Measurements from ENCODE around the gene FCMR.

Gene FCMR

DNA sequence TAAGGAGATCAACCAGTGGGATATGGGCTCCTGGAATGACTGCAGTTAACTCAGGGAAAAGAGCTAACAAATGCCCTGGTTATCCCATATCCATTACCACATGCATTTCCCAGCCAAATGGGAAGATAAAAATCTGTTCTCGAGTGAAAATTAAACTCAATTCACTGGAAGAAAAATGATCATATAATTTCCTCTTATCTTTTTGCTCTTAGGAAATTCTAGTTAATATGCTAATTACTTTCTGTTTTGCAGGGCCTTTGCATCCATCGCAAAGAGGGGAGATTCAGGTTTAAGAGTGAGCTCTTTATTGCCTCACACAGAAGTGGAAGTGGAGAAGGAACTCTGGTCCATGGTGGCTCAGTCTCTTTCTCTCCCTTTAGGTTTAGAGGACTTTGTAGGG lies 28.4 kb downstream of the FCMR start:
- no peak for DNase-seq (ENCODE audit: low read depth)
- no peak overlapping the region for H3K4me3 ChIP-seq (ENCODE audit: low read length)

DNA sequence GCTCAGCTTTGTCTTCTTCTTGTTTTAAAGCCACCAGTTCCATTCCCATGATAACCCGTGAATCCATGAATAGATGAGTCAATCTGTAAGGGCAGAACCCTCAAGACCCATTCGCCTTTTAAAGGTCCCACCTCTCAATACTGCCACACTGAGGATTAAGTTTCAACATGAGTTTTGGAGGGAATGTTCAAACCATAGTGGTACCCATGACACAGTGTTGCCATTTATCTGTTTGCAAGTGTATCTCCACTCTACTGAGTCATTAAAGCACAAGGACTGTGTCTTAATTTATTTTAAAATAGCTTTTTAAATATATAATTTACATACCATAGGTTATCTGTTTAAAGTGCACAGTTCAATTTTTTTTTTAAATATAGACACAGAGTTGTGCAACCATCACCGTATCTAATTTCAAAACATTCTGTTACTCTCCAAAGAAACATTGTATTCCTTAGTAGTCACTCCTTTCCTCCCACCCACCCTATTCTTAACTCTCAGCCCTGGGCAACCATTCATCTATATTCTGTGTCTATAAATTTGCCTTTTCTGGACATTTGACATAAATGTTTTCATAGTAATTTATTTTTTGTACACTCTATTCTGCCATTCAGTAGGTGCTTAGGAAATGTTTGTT lies 29.3 kb downstream of the FCMR start:
- DNase-seq (ENCODE audit: low read depth) = peak; percentile 49
- TF ChIP-seq, protein P1, sequence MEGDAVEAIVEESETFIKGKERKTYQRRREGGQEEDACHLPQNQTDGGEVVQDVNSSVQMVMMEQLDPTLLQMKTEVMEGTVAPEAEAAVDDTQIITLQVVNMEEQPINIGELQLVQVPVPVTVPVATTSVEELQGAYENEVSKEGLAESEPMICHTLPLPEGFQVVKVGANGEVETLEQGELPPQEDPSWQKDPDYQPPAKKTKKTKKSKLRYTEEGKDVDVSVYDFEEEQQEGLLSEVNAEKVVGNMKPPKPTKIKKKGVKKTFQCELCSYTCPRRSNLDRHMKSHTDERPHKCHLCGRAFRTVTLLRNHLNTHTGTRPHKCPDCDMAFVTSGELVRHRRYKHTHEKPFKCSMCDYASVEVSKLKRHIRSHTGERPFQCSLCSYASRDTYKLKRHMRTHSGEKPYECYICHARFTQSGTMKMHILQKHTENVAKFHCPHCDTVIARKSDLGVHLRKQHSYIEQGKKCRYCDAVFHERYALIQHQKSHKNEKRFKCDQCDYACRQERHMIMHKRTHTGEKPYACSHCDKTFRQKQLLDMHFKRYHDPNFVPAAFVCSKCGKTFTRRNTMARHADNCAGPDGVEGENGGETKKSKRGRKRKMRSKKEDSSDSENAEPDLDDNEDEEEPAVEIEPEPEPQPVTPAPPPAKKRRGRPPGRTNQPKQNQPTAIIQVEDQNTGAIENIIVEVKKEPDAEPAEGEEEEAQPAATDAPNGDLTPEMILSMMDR (conservative IDR thresholded peaks at IDR 0.05; ENCODE audit: low read length) = no peak
- no peak overlapping the region for H3K4me3 ChIP-seq (ENCODE audit: low read length)

More for the DNA sequence above, 28.4 kb downstream of the FCMR start:
- TF ChIP-seq, protein P1 (conservative IDR thresholded peaks at IDR 0.05; ENCODE audit: low read length) = no peak

- H3K4me3 ChIP-seq (ENCODE audit: low read length) = no peak overlapping the region
- no peak for DNase-seq (ENCODE audit: low read depth)
- TF ChIP-seq, protein P1 (conservative IDR thresholded peaks at IDR 0.05; ENCODE audit: low read length) = no peak
These were observed 30.3 kb downstream of the FCMR start for GRCh38 chr1:206891412-206891811.

GRCh38 chr1:206890125-206891060 lies 31.3 kb downstream of the FCMR start:
- TF ChIP-seq, protein P1 (conservative IDR thresholded peaks at IDR 0.05; ENCODE audit: low read length) = no peak
- DNase-seq (ENCODE audit: low read depth) = peak; percentile 67
- H3K4me3 ChIP-seq (ENCODE audit: low read length) = no peak overlapping the region

- DNase-seq (ENCODE audit: low read depth) = no peak
- TF ChIP-seq, protein P1 (conservative IDR thresholded peaks at IDR 0.05; ENCODE audit: low read length) = no peak
- no peak overlapping the region for H3K4me3 ChIP-seq (ENCODE audit: low read length)
These were observed 34.0 kb downstream of the FCMR start for GRCh38 chr1:206887701-206888100.

GRCh38 chr1:206886831-206887230 lies 34.9 kb downstream of the FCMR start:
- TF ChIP-seq, protein P1 (conservative IDR thresholded peaks at IDR 0.05; ENCODE audit: low read length) = no peak
- no peak for DNase-seq (ENCODE audit: low read depth)
- no peak overlapping the region for H3K4me3 ChIP-seq (ENCODE audit: low read length)
